Measurements from ENCODE around the gene MMEL1. TPM values are rescaled to one million over a fixed set of nuclear protein-coding genes. Genes with fewer than 3 reads are reported as not detected.

Gene MMEL1
- total RNA-seq, 2 donors from 2014 or later = not detected

- Histone ChIP-seq H3K4me3 (no peak overlapping the region), H3K36me3 (replicated peaks in 1 of 2; ENCODE audit: insufficient read depth in 1 of 2, low read depth in 2 of 2) (no peaks in the 10 kb centered on the region), H3K9me3 (peaks cover 0 to 12% (median 0%) of the 10 kb centered on the region in 3 donors), H3K4me1 (peaks cover 4% of the 10 kb centered on the region), H3K27ac (no peak overlapping the region), H3K27me3 (peaks cover 0 to 6% of the 10 kb centered on the region in 2 donors)
- no peak for ATAC-seq
- DNase-seq = no peak
- TF ChIP-seq POLR2A (IDR thresholded peaks at IDR 0.05) (no peak), CTCF (IDR thresholded peaks at IDR 0.05) (no peak)
- WGBS, 2 donors = 17 to 48% methylated on average over 3 to 7 of the region's 8 CpGs
- intact Hi-C loops (cut with DNase I) = no loop called here
These were observed 1.2 kb upstream of the MMEL1 start for GRCh38 chr1:2633936-2634491.

- no peak overlapping the region for H3K4me3 ChIP-seq
- DNase-seq = no peak
- peaks cover 0 to 10% of the 10 kb centered on the region in 2 donors for H3K27me3 ChIP-seq
- H3K36me3 ChIP-seq (replicated peaks in 1 of 2; ENCODE audit: insufficient read depth in 1 of 2, low read depth in 2 of 2) = no peaks in the 10 kb centered on the region
- intact Hi-C loops (cut with DNase I) = no loop called here
- TF ChIP-seq POLR2A (IDR thresholded peaks at IDR 0.05) (no peak), CTCF (IDR thresholded peaks at IDR 0.05) (no peak)
- WGBS, 2 donors = 76 to 86% methylated on average over 5 to 12 of the region's 12 CpGs
- no peak overlapping the region for H3K27ac ChIP-seq
- H3K9me3 ChIP-seq = peaks cover 0 to 12% (median 0%) of the 10 kb centered on the region in 3 donors
- H3K4me1 ChIP-seq = peaks cover 10% of the 10 kb centered on the region
- no peak for ATAC-seq
These were observed 635 bp upstream of the MMEL1 start for GRCh38 chr1:2633366-2633935.

GRCh38 chr1:2632051-2632430 is 775 bp downstream of the MMEL1 start:
- intact Hi-C loops (cut with DNase I) = no loop called here

GRCh38 chr1:2631136-2632050 is 1.4 kb downstream of the MMEL1 start:
- DNase-seq (no peak), ATAC-seq (no peak)
- no peak overlapping the region for H3K4me3 ChIP-seq
- TF ChIP-seq CTCF (IDR thresholded peaks at IDR 0.05) = no peak
- H3K27me3 ChIP-seq = peaks cover 0 to 24% of the 10 kb centered on the region in 2 donors
- H3K27ac ChIP-seq = no peak overlapping the region
- peaks cover 13% of the 10 kb centered on the region for H3K4me1 ChIP-seq
- WGBS, 2 donors = 50 to 51% methylated on average over 16 to 23 of the region's 24 CpGs
- peaks cover 0 to under 1% (median 0%) of the 10 kb centered on the region in 3 donors for H3K9me3 ChIP-seq
- H3K36me3 ChIP-seq (replicated peaks in 1 of 2; ENCODE audit: insufficient read depth in 1 of 2, low read depth in 2 of 2) = no peaks in the 10 kb centered on the region
- intact Hi-C loops (cut with DNase I) = no loop called here

More at GRCh38 chr1:2632051-2632430, 775 bp downstream of the MMEL1 start:
- no peaks in the 10 kb centered on the region for H3K36me3 ChIP-seq (replicated peaks in 1 of 2; ENCODE audit: insufficient read depth in 1 of 2, low read depth in 2 of 2)
- DNase-seq = no peak
- peaks cover 0 to 24% of the 10 kb centered on the region in 2 donors for H3K27me3 ChIP-seq
- no peak overlapping the region for H3K4me3 ChIP-seq
- WGBS, 2 donors = 31 to 42% methylated on average over 8 of the region's 8 CpGs
- H3K27ac ChIP-seq = no peak overlapping the region
- H3K4me1 ChIP-seq = peaks cover 13% of the 10 kb centered on the region
- H3K9me3 ChIP-seq = peaks cover 0 to 7% (median 0%) of the 10 kb centered on the region in 3 donors
- no peak for ATAC-seq
- TF ChIP-seq CTCF (IDR thresholded peaks at IDR 0.05) (no peak), POLR2A (IDR thresholded peaks at IDR 0.05) (no peak)

All from body of pancreas (tissue), 4 donors.